Brain microvascular endothelial cell (primary cell): ENCODE results near the gene ADCY4.

ENCODE experiments used
- DNase-seq: peaks from one replicate; pipeline ENCODE4 v3.0.0-alpha.2; 2020
- H3K27ac ChIP-seq: fragments of 250-450 bp; sonication (Bioruptor Pico); 2 replicates; pipeline ENCODE4 v1.5.1; 2020; ENCODE audit warnings: mild to moderate bottlenecking, moderate library complexity
- H3K27me3 ChIP-seq: fragments of 250-450 bp; sonication (Bioruptor Pico); replicated peaks from 2 replicates; pipeline ENCODE4 v1.5.1; 2020; ENCODE audit warnings: mild to moderate bottlenecking
- H3K36me3 ChIP-seq: fragments of 250-450 bp; sonication (Bioruptor Pico); replicated peaks from 2 replicates; pipeline ENCODE4 v1.5.1; 2020; ENCODE audit warnings: mild to moderate bottlenecking
- H3K4me3 ChIP-seq: 2 replicates; pipeline ENCODE4 v1.5.1; 2011; ENCODE audit warnings: low read depth, mild to moderate bottlenecking, control low read depth, low read length, moderate library complexity
- CTCF ChIP-seq: IDR thresholded peaks from 2 replicates; pipeline ENCODE4 v1.5.1; 2011; ENCODE audit warnings: low read depth, mild to moderate bottlenecking, moderate library complexity, low read length, control low read depth, inconsistent platforms; ENCODE audit errors: missing control alignments
- in situ Hi-C: cut with HindIII; loops from 2 replicates; pipeline ENCODE4 v1.10.0; 2017; ENCODE audit warnings: low sequenced_read_pairs, low pct_ligation_motif_present

ADCY4 gene

GRCh38 chr14:24368212-24368561 is 33.3 kb upstream of the ADCY4 start:
- Histone ChIP-seq H3K4me3 (peak overlapping the region; percentile 80), H3K36me3 (peaks cover 3% of the 10 kb centered on the region), H3K27me3 (no peaks in the 10 kb centered on the region), H3K27ac (peak overlapping the region; percentile 82)
- DNase-seq, result no peak
- in situ Hi-C loops, result no loop called here
- no peak for TF ChIP-seq CTCF

- Histone ChIP-seq H3K4me3 (peak within 1 kb of the TSS; percentile 80), H3K27me3 (no peaks in the 10 kb centered on the region), H3K27ac (peak within 1 kb of the TSS; percentile 82), H3K36me3 (no peaks in the 10 kb centered on the region)
- peak; percentile 93 for DNase-seq
- in situ Hi-C loops, result no loop called here
- no peak for TF ChIP-seq CTCF
These were observed 32.8 kb upstream of the ADCY4 start, which contains the start of gene NFATC4 for GRCh38 chr14:24367514-24368211. TSS of gene NFATC4 (plus strand) at chr14:24368184. CDS start at chr14:24368341, 157 bp downstream.

- TF ChIP-seq CTCF, result no peak
- peak; percentile 89 for DNase-seq
- peak overlapping the region; percentile 81 for H3K27ac ChIP-seq
These were observed 32.0 kb upstream of the ADCY4 start for GRCh38 chr14:24366721-24367513.

GRCh38 chr14:24366413-24366720 is 31.5 kb upstream of the ADCY4 start:
- H3K4me3 ChIP-seq, result peak overlapping the region; percentile 48

More at GRCh38 chr14:24366721-24367513, 32.0 kb upstream of the ADCY4 start:
- in situ Hi-C loops, result no loop called here
- peak overlapping the region; percentile 48 for H3K4me3 ChIP-seq
- no peaks in the 10 kb centered on the region for H3K27me3 ChIP-seq
- no peaks in the 10 kb centered on the region for H3K36me3 ChIP-seq

GRCh38 chr14:24365600-24366412 is 30.9 kb upstream of the ADCY4 start:
- DNase-seq, result peak; percentile 87
- Histone ChIP-seq H3K36me3 (no peaks in the 10 kb centered on the region), H3K27ac (peak overlapping the region; percentile 81), H3K27me3 (no peaks in the 10 kb centered on the region), H3K4me3 (peak overlapping the region; percentile 48)
- in situ Hi-C loops, result no loop called here
- peak; percentile 93 for TF ChIP-seq CTCF

More at GRCh38 chr14:24366413-24366720, 31.5 kb upstream of the ADCY4 start:
- no peak for TF ChIP-seq CTCF
- Histone ChIP-seq H3K27ac (peak overlapping the region; percentile 81), H3K27me3 (no peaks in the 10 kb centered on the region), H3K36me3 (no peaks in the 10 kb centered on the region)
- no peak for DNase-seq
- in situ Hi-C loops, result no loop called here
